HFF-Myc (cell line): Measurements from ENCODE around the gene TTLL11.
"Not testable (repeated sequence)": the region's sequence is repeated elsewhere in the genome, so short reads cannot be mapped to it uniquely, and the experiment has no call there.

ENCODE experiments used
- DNase-seq: peaks from one replicate; pipeline ENCODE4 v3.0.0-alpha.2; 2011; ENCODE audit warnings: low read depth; ENCODE audit errors: extremely low read depth
- H3K4me3 ChIP-seq: replicated peaks from 2 replicates; pipeline ENCODE4 v1.5.1; 2011; ENCODE audit warnings: low read depth, mild to moderate bottlenecking, control low read depth, low read length
- CTCF ChIP-seq: IDR thresholded peaks from 2 replicates; pipeline ENCODE4 v1.5.1; 2012; ENCODE audit warnings: mild to moderate bottlenecking, low read depth, low read length, control low read depth; ENCODE audit errors: missing control alignments

Gene TTLL11

DNA sequence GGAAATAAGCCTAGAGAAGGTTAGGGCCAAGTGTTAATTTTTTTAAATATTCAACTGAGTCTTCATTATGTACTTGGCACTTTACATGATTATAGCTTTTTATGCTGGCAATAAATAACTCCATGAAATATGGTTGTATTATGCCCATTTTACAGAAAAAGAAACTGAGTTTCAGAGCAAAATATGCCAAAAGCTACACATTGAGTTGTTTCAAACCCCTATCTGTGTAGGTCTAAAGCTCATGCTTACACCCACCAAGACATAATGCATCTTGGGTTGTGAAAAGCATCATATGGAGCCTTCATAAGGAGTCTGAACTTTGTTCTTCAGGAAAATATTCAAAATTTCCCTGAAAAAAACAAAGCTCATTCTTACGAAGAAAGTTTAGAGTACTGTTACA, 14.6 kb downstream of the TTLL11 start:
- H3K4me3 ChIP-seq: no peak overlapping the region
- no peak for TF ChIP-seq CTCF
- no peak for DNase-seq

DNA sequence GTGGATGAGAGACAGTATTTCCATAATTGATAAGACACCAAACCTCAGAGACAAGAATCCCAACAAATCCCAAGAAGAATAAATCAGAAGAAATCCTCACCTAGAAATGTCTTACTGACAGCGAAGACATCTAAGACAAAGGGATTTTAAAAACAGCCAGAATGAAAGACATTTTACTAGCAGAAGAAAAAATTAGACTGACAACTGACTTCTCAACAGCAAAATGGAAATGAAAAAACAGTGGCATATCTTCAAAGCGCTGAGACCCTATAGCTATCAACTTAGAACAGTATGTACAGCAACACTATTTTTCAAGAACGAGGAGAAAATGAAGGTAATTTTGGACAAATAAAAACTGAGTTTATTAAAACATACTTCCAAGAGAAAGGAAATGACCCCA, 16.3 kb downstream of the TTLL11 start:
- no peak for TF ChIP-seq CTCF
- DNase-seq: no peak
- no peak overlapping the region for H3K4me3 ChIP-seq

DNA sequence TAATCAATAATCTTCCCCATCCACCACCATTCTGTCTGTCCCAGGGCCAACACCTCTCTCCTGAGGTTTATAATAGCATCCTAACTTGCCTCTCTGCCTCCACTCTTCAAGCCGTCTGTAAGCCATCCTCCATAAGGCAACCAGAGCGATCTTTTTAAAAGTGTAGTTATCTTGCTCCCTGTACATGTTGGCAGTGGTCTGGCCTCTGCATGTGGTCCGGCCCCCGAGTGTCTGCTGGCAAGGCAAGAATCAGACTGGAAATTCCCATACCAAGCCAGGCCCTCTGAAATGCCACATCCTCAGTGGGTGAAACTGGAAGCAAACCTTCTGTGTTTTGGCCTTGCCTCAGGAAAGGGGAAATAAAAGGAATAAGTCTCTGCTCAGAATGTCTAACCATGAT, 17.0 kb downstream of the TTLL11 start:
- no peak for TF ChIP-seq CTCF
- no peak for DNase-seq

DNA sequence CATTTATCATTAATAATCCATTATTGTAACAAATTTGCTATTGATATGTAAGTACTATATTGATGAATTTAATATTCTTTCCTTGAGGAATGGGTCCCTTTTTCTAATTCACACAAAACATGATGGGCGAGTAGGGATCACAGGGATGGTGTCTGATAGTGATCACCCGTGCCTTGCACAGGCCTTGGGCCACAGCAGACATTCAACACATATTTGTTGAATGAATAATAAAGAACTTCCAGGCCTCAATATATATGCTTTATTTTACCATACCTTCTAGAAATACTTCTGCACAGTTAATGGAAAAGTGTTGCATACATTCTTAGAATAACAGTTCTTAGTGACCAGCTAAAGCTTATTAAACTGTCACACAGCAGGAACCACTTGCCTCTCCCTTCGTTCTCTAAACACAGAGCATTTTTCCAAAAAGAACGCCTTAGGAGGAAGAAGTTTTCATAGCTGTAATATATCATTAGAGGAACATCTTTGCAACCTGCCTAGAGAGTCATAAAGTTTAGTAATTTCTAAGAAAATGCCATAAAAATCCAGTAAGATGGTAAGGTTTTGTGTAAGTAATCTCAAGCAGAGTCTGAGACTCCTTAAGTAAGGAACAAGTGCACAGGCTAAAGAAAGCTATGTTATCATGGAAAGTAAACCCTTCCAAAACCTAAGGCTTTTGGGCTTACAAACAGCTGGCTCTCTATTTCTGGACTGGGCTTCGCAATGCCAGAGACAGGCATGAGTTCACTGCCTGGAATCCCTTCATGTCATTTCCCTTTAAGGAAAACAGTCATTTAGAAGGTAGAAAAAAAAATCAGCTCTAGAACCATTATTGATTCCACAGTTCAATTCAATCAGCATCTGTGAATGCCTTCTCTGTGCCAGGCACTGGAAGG, 17.7 kb downstream of the TTLL11 start:
- no peak overlapping the region for H3K4me3 ChIP-seq
- no peak for DNase-seq
- TF ChIP-seq CTCF: no peak

More for the DNA sequence above, 17.0 kb downstream of the TTLL11 start:
- H3K4me3 ChIP-seq: no peak overlapping the region

- DNase-seq: peak; percentile 49
- no peak for TF ChIP-seq CTCF
- no peak overlapping the region for H3K4me3 ChIP-seq
Observed at GRCh38 chr9:122071715-122072114, 21.4 kb downstream of the TTLL11 start.

DNA sequence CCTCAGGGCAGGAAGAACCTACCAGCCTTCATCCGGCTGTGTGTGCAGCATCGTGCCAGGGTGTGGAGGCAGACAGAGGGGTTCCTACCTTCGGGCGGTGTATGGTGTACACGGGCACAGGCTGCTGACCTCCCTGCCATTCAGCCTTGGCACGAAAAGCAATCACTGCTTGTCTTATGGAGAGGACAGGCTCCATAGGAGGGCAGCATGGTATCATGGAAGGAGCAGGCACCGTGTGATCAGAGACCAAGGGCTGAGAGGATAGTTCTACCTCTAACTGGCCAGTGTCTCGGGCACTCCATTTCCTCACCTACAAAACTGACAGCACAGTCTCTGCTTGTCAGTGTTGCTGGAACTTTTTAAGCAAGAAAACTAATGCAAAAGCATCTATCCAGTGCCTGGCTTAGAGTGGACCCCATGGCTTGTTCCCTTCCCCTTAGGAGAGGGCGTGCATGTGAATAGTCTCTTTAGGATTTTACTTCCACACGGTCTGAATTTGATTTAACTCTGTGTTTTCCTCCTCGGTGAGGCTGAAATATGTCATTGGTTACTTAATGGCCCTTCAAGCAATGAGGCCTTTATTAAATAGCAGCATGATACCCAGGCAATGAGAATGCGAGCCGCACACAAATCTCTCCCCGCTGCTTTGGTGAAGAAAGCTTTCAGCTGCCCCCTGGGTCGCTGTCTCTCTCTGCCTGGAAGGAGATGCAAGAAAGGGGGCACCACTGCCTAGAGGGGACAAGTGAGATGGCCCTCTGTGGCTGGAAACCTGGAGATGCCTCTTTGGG, 22.2 kb downstream of the TTLL11 start:
- no peak for DNase-seq
- no peak overlapping the region for H3K4me3 ChIP-seq
- no peak for TF ChIP-seq CTCF

- not testable (repeated sequence) for DNase-seq
Observed at GRCh38 chr9:122066680-122067079, 26.4 kb downstream of the TTLL11 start.

More at GRCh38 chr9:122066680-122067079, 26.4 kb downstream of the TTLL11 start:
- H3K4me3 ChIP-seq: not testable (repeated sequence)
